PFSK-1 (cell line): ENCODE results near the gene NAT8L.

Experiments
- FOXP2 ChIP-seq: optimal IDR thresholded peaks from 2 replicates; pipeline ENCODE3; 2011; ENCODE audit warnings: borderline replicate concordance, control low read depth, inconsistent platforms; ENCODE audit not compliant: insufficient read depth; ENCODE audit errors: extremely low read length, extremely low read depth
- POLR2AphosphoS5 ChIP-seq: IDR thresholded peaks from 2 replicates; pipeline ENCODE4 v1.6.1; 2012; ENCODE audit warnings: low read depth, mild to moderate bottlenecking, control low read depth, low read length, moderate library complexity
- SIN3A ChIP-seq: IDR thresholded peaks from 2 replicates; pipeline ENCODE4 v1.6.1; 2012; ENCODE audit warnings: mild to moderate bottlenecking, low read length, moderate library complexity, borderline replicate concordance; ENCODE audit not compliant: insufficient read depth
- TAF1 ChIP-seq: IDR thresholded peaks from 2 replicates; pipeline ENCODE4 v1.6.1; 2012; ENCODE audit warnings: low read length, control low read depth, borderline replicate concordance; ENCODE audit not compliant: insufficient read depth
- TF ChIP-seq, protein P1 (sequence below), 2 experiments: IDR thresholded peaks; 2 replicates each; pipeline versions ENCODE4 v1.6.1 to v1.8.0; 2011 to 2012; ENCODE audit warnings: low read depth in 2 of 2, low read length in 2 of 2, control low read depth in 1 of 2, inconsistent platforms in 1 of 2, mild to moderate bottlenecking in 1 of 2, moderate library complexity in 1 of 2; ENCODE audit not compliant: insufficient read depth in 1 of 2

DNA sequence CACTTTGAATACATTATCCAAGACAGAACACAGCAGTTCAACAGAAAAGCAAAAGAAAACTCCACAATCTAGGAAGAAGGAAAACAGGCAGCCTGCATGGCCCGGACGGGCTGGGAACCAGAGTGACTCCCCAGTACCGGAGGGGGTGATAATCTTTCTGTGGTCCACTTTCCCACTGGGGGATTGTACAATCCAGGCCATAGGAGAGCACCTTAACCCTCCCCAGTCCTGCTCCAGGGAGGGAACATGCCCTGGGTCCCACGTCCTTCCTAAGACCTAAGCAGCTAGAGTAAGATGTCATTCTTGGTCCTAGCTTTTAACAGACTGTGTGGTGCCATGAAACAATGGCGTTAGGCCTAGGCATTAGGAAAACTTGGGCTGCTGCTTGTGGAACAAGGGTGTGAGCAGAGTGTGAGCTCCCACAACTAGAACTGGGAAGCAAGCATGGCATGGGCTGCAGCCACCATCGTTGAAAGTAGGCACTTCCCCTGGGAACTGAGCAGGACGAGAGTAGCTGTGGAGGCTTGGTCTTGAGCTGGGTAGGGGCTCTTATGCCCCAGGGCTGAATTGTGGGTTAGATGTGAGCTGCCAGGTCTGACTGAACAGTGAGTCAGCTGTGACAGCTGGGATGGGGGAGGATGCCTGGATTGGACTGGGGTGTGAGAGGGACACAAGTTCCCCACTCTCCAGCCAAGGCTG, 42.4 kb downstream of the NAT8L start:
- TF ChIP-seq TAF1 (no peak), POLR2AphosphoS5 (no peak), SIN3A (no peak), FOXP2 (no peak)
- TF ChIP-seq, protein P1, sequence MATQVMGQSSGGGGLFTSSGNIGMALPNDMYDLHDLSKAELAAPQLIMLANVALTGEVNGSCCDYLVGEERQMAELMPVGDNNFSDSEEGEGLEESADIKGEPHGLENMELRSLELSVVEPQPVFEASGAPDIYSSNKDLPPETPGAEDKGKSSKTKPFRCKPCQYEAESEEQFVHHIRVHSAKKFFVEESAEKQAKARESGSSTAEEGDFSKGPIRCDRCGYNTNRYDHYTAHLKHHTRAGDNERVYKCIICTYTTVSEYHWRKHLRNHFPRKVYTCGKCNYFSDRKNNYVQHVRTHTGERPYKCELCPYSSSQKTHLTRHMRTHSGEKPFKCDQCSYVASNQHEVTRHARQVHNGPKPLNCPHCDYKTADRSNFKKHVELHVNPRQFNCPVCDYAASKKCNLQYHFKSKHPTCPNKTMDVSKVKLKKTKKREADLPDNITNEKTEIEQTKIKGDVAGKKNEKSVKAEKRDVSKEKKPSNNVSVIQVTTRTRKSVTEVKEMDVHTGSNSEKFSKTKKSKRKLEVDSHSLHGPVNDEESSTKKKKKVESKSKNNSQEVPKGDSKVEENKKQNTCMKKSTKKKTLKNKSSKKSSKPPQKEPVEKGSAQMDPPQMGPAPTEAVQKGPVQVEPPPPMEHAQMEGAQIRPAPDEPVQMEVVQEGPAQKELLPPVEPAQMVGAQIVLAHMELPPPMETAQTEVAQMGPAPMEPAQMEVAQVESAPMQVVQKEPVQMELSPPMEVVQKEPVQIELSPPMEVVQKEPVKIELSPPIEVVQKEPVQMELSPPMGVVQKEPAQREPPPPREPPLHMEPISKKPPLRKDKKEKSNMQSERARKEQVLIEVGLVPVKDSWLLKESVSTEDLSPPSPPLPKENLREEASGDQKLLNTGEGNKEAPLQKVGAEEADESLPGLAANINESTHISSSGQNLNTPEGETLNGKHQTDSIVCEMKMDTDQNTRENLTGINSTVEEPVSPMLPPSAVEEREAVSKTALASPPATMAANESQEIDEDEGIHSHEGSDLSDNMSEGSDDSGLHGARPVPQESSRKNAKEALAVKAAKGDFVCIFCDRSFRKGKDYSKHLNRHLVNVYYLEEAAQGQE (IDR thresholded peaks at IDR 0.05; ENCODE audit: insufficient read depth in 1 of 2, low read depth in 2 of 2, low read length in 2 of 2): no peak
